Activated CD4-positive, alpha-beta memory T cell treated with anti-CD3 and anti-CD28 coated beads, Interleukin-2, amount 10 ng/mL, durations not matched to agents 7 days and 5 days (primary cell): ENCODE measurements around the gene SLC27A2. TPM values are rescaled to one million over a fixed set of nuclear protein-coding genes. Genes with fewer than 3 reads are reported as not detected.
A peak's percentile ranks its signal among the peaks of the same experiment; 100 is the strongest.

Source experiments
- CTCF ChIA-PET: fragments of 350-600 bp; sonication (Branson Sonifier 250); formaldehyde crosslinking; loops from one replicate; lab custom pipeline; 2021; ENCODE audit warnings: antibody characterized with exemption, inconsistent platforms; lab: Charles Lee
- POLR2A ChIA-PET: fragments of 350-600 bp; sonication (Branson Sonifier 250); formaldehyde crosslinking; loops from one replicate; lab custom pipeline; 2021; ENCODE audit warnings: antibody characterized with exemption; lab: Charles Lee
- DNase-seq: peaks from one replicate; pipeline ENCODE4 v3.0.0-alpha.2; 2020
- H3K27ac Mint-ChIP-seq: one replicate; pipeline ENCODE4 v1.8.0; 2021; ENCODE audit warnings: mild to moderate bottlenecking, mixed read lengths
- H3K27me3 Mint-ChIP-seq: one replicate; pipeline ENCODE4 v1.8.0; 2021; ENCODE audit warnings: mixed read lengths
- H3K36me3 Mint-ChIP-seq: one replicate; pipeline ENCODE4 v1.8.0; 2021; ENCODE audit warnings: low read depth, mixed read lengths
- H3K4me1 Mint-ChIP-seq: one replicate; pipeline ENCODE4 v1.8.0; 2021; ENCODE audit warnings: mixed read lengths
- H3K4me3 Mint-ChIP-seq: one replicate; pipeline ENCODE4 v1.8.0; 2021; ENCODE audit warnings: mild to moderate bottlenecking, mixed read lengths
- H3K9me3 Mint-ChIP-seq: one replicate; pipeline ENCODE4 v1.8.0; 2021; ENCODE audit warnings: mixed read lengths
- total RNA-seq, 2 experiments: library from RNA; stranded (reverse); gene quantifications; one replicate each; pipeline ENCODE4 v1.2.3, GENCODE V29; 2021

The SLC27A2 gene
- total RNA-seq, 2 experiments from 2014 or later: 29.5 to 30.3 TPM

- CTCF ChIA-PET: interaction anchor here (0.8 kb wide), 1 partner anchor 54 kb away, joined by 3 read pairs; no protein-coding TSS in a partner anchor
- no peak for DNase-seq
- no peaks in the 10 kb centered on the region for H3K9me3 Mint-ChIP-seq
- H3K27ac Mint-ChIP-seq: no peak overlapping the region
- POLR2A ChIA-PET: interaction anchor here (0.8 kb wide), 1 partner anchor 49 kb away, joined by 4 read pairs; no protein-coding TSS in a partner anchor
- no peaks in the 10 kb centered on the region for H3K27me3 Mint-ChIP-seq
- peaks cover 46% of the 10 kb centered on the region for H3K36me3 Mint-ChIP-seq
- H3K4me3 Mint-ChIP-seq: no peak overlapping the region
- H3K4me1 Mint-ChIP-seq: peaks cover 1% of the 10 kb centered on the region
Observed at GRCh38 chr15:50232791-50233190, 50.8 kb downstream of the SLC27A2 start.

- POLR2A ChIA-PET: interaction anchor here (0.8 kb wide), 1 partner anchor 50 kb away, joined by 4 read pairs; no protein-coding TSS in a partner anchor
- no peak overlapping the region for H3K4me3 Mint-ChIP-seq
Observed at GRCh38 chr15:50233192-50233736, 51.3 kb downstream of the SLC27A2 start.

GRCh38 chr15:50234764-50235163 is 52.8 kb downstream of the SLC27A2 start:
- CTCF ChIA-PET: no interaction called here
- no peak overlapping the region for H3K4me3 Mint-ChIP-seq
- POLR2A ChIA-PET: no interaction called here
- DNase-seq: no peak
- peaks cover 34% of the 10 kb centered on the region for H3K36me3 Mint-ChIP-seq
- peaks cover 1% of the 10 kb centered on the region for H3K4me1 Mint-ChIP-seq
- no peak overlapping the region for H3K27ac Mint-ChIP-seq
- no peaks in the 10 kb centered on the region for H3K9me3 Mint-ChIP-seq
- no peaks in the 10 kb centered on the region for H3K27me3 Mint-ChIP-seq

More at GRCh38 chr15:50233192-50233736, 51.3 kb downstream of the SLC27A2 start:
- peaks cover 45% of the 10 kb centered on the region for H3K36me3 Mint-ChIP-seq
- peaks cover 1% of the 10 kb centered on the region for H3K4me1 Mint-ChIP-seq
- CTCF ChIA-PET: no interaction called here
- H3K27me3 Mint-ChIP-seq: no peaks in the 10 kb centered on the region
- H3K27ac Mint-ChIP-seq: no peak overlapping the region
- H3K9me3 Mint-ChIP-seq: no peaks in the 10 kb centered on the region
- DNase-seq: no peak

- Mint-ChIP-seq H3K4me1 (peaks cover 2% of the 10 kb centered on the region), H3K27me3 (no peaks in the 10 kb centered on the region), H3K9me3 (no peaks in the 10 kb centered on the region), H3K27ac (no peak overlapping the region), H3K4me3 (no peak overlapping the region), H3K36me3 (peaks cover 30% of the 10 kb centered on the region)
- POLR2A ChIA-PET: no interaction called here
- CTCF ChIA-PET: no interaction called here
- no peak for DNase-seq
Observed at GRCh38 chr15:50235794-50236193, 53.8 kb downstream of the SLC27A2 start.

GRCh38 chr15:50236433-50236832 is 54.4 kb downstream of the SLC27A2 start:
- POLR2A ChIA-PET: no interaction called here
- H3K9me3 Mint-ChIP-seq: no peaks in the 10 kb centered on the region
- no peak overlapping the region for H3K27ac Mint-ChIP-seq
- no peak overlapping the region for H3K4me3 Mint-ChIP-seq
- peaks cover 7% of the 10 kb centered on the region for H3K4me1 Mint-ChIP-seq
- no peak for DNase-seq
- CTCF ChIA-PET: no interaction called here
- H3K36me3 Mint-ChIP-seq: peaks cover 29% of the 10 kb centered on the region
- H3K27me3 Mint-ChIP-seq: no peaks in the 10 kb centered on the region

GRCh38 chr15:50238255-50238654 is 56.3 kb downstream of the SLC27A2 start:
- no peak for DNase-seq
- Mint-ChIP-seq H3K27ac (no peak overlapping the region), H3K4me3 (no peak overlapping the region), H3K36me3 (peaks cover 27% of the 10 kb centered on the region), H3K27me3 (no peaks in the 10 kb centered on the region), H3K9me3 (no peaks in the 10 kb centered on the region), H3K4me1 (peaks cover 15% of the 10 kb centered on the region)
- CTCF ChIA-PET: no interaction called here
- POLR2A ChIA-PET: no interaction called here

GRCh38 chr15:50241684-50242450 is 59.9 kb downstream of the SLC27A2 start:
- no peaks in the 10 kb centered on the region for H3K27me3 Mint-ChIP-seq
- CTCF ChIA-PET: interaction anchor here (0.6 to 1.2 kb wide), 2 partner anchors 74 to 83 kb away, joined by 3 read pairs; no protein-coding TSS in a partner anchor
- no peak overlapping the region for H3K4me3 Mint-ChIP-seq
- H3K4me1 Mint-ChIP-seq: peaks cover 27% of the 10 kb centered on the region
- H3K36me3 Mint-ChIP-seq: peaks cover 12% of the 10 kb centered on the region
- H3K27ac Mint-ChIP-seq: peak overlapping the region; percentile 47
- peaks cover 2% of the 10 kb centered on the region for H3K9me3 Mint-ChIP-seq
- peak; percentile 23 for DNase-seq
- POLR2A ChIA-PET: interaction anchor here (1.4 to 2.2 kb wide), 4 partner anchors 16 to 113 kb away, joined by 3 to 11 read pairs (median 8); partner anchors contain the start of genes GABPB1 and SLC27A2

GRCh38 chr15:50244153-50244552 is 62.2 kb downstream of the SLC27A2 start:
- H3K27me3 Mint-ChIP-seq: no peaks in the 10 kb centered on the region
- ChIA-PET POLR2A (no interaction called here), CTCF (no interaction called here)
- no peak overlapping the region for H3K4me3 Mint-ChIP-seq
- peaks cover 2% of the 10 kb centered on the region for H3K9me3 Mint-ChIP-seq
- peaks cover 48% of the 10 kb centered on the region for H3K4me1 Mint-ChIP-seq
- no peak overlapping the region for H3K27ac Mint-ChIP-seq
- H3K36me3 Mint-ChIP-seq: peaks cover 6% of the 10 kb centered on the region
- no peak for DNase-seq

GRCh38 chr15:50244959-50245624 is 63.1 kb downstream of the SLC27A2 start:
- ChIA-PET POLR2A (no interaction called here), CTCF (no interaction called here)
- Mint-ChIP-seq H3K27me3 (no peaks in the 10 kb centered on the region), H3K27ac (no peak overlapping the region), H3K4me3 (no peak overlapping the region), H3K4me1 (peaks cover 57% of the 10 kb centered on the region), H3K9me3 (peaks cover 2% of the 10 kb centered on the region), H3K36me3 (peaks cover 6% of the 10 kb centered on the region)
- DNase-seq: no peak

GRCh38 chr15:50246631-50247030 is 64.6 kb downstream of the SLC27A2 start:
- CTCF ChIA-PET: interaction anchor here (1.0 kb wide), 2 partner anchors 15 to 69 kb away, joined by 3 read pairs; no protein-coding TSS in a partner anchor
- Mint-ChIP-seq H3K27me3 (no peaks in the 10 kb centered on the region), H3K36me3 (peaks cover 6% of the 10 kb centered on the region), H3K9me3 (peaks cover 2% of the 10 kb centered on the region), H3K27ac (no peak overlapping the region), H3K4me3 (no peak overlapping the region), H3K4me1 (peaks cover 58% of the 10 kb centered on the region)
- DNase-seq: no peak
- POLR2A ChIA-PET: interaction anchor here (0.8 to 1.7 kb wide), 2 partner anchors 11 to 14 kb away, joined by 4 to 8 read pairs; no protein-coding TSS in a partner anchor

GRCh38 chr15:50247819-50248655 is 66.0 kb downstream of the SLC27A2 start:
- H3K4me3 Mint-ChIP-seq: peak overlapping the region; percentile 66
- peak overlapping the region; percentile 90 for H3K27ac Mint-ChIP-seq
- peak; percentile 79 for DNase-seq
- peaks cover 6% of the 10 kb centered on the region for H3K36me3 Mint-ChIP-seq
- ChIA-PET POLR2A (interaction anchor here (0.9 to 5.2 kb wide), 8 partner anchors 9 to 176 kb away, joined by 3 to 74 read pairs (median 6); partner anchors contain the start of genes GABPB1, SLC27A2 and USP8), CTCF (interaction anchor here (1.0 to 1.2 kb wide), 3 partner anchors 11 to 69 kb away, joined by 3 to 5 read pairs (median 3); no protein-coding TSS in a partner anchor)
- H3K9me3 Mint-ChIP-seq: peaks cover 2% of the 10 kb centered on the region
- H3K27me3 Mint-ChIP-seq: no peaks in the 10 kb centered on the region
- H3K4me1 Mint-ChIP-seq: peaks cover 51% of the 10 kb centered on the region
